22Rv1 (cell line): ENCODE results near the gene ATP10B.

Experiments used
- ZFX ChIP-seq: fragments of 450-650 bp; IDR thresholded peaks from 2 replicates; pipeline ENCODE4 v1.6.1; 2017; ENCODE audit warnings: antibody characterized with exemption, borderline replicate concordance
- TF ChIP-seq, protein P1 (sequence below): fragments of 450-650 bp; IDR thresholded peaks from 2 replicates; pipeline ENCODE4 v1.5.1; 2017; ENCODE audit warnings: mild to moderate bottlenecking

DNA sequence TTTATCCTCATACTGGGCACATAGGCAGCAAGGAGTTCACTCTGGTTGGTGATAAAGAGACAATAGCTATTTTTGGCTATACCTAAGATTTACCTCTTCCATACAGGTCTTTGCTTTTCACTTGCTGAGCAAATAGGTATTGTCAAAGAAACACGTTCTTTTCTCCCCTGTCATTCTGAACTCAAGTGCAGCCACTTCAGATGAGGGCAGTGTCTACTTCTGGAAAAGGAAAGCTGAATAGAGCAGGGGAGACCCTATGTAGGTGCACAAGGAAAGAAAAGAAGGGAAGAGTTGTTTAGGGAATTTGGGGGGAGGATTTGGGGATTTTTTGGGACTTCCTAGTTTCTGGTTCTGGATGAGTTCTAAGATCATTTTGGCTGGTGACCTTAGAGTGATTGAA lies 109.6 kb downstream of the ATP10B start:
- TF ChIP-seq, protein P1, sequence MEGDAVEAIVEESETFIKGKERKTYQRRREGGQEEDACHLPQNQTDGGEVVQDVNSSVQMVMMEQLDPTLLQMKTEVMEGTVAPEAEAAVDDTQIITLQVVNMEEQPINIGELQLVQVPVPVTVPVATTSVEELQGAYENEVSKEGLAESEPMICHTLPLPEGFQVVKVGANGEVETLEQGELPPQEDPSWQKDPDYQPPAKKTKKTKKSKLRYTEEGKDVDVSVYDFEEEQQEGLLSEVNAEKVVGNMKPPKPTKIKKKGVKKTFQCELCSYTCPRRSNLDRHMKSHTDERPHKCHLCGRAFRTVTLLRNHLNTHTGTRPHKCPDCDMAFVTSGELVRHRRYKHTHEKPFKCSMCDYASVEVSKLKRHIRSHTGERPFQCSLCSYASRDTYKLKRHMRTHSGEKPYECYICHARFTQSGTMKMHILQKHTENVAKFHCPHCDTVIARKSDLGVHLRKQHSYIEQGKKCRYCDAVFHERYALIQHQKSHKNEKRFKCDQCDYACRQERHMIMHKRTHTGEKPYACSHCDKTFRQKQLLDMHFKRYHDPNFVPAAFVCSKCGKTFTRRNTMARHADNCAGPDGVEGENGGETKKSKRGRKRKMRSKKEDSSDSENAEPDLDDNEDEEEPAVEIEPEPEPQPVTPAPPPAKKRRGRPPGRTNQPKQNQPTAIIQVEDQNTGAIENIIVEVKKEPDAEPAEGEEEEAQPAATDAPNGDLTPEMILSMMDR: no peak
- TF ChIP-seq ZFX: no peak
